Stimulated activated CD8-positive, alpha-beta memory T cell treated with anti-CD3 and anti-CD28 coated beads, Interleukin-2, amount 100 ng/mL, for 48 hours (primary cell): ENCODE data around the gene C11orf65.

Source experiments
- DNase-seq, 2 donors: peaks; one replicate each; pipeline ENCODE4 v3.0.0-alpha.2; 2020; ENCODE audit warnings: low read depth in 2 of 2

C11orf65 gene

GRCh38 chr11:108369064-108369463 is 98.3 kb downstream of the C11orf65 start:
- DNase-seq: no peak

GRCh38 chr11:108368134-108368533 is 99.2 kb downstream of the C11orf65 start:
- DNase-seq: no peak

DNA sequence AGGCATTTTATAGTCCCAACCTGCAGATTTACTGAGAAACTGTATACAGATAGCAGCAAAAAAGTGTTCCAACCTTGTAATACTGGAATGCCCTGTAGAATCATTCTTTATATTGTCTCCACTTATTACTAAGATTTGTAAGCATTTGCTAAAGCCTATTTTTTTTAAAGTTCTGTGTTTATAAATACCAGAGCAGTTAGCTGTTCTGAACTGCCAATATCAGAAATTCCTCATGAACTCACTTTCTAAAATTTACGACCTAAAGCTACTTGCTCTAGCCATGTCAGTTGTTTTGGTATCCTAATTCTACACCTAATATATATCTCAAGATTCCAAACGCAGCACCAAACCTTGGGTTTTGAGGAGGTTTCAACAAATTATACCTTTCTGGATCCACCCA is 103.2 kb downstream of the C11orf65 start:
- DNase-seq: no peak

DNA sequence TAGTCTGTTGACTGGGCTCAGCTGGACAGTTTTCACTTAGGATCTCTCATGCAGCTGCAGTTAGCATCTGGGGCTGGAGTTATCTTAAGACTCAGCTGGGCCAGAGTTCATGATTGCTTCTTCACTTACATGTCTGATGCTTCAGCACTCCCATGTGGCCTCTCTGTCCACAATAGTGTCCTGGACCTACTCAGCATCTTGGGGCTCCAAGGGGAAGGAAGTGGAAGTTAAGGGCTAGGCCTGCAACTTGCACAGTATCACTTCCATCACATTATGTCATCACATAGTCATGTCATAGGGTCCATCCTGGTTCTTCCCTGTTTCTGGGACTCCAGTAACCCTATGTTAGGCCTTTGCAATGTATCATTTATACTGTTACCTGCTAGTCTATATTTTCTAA is 115.9 kb downstream of the C11orf65 start:
- DNase-seq: no peak

GRCh38 chr11:108346451-108346850 is 120.9 kb downstream of the C11orf65 start:
- DNase-seq: no peak

DNA sequence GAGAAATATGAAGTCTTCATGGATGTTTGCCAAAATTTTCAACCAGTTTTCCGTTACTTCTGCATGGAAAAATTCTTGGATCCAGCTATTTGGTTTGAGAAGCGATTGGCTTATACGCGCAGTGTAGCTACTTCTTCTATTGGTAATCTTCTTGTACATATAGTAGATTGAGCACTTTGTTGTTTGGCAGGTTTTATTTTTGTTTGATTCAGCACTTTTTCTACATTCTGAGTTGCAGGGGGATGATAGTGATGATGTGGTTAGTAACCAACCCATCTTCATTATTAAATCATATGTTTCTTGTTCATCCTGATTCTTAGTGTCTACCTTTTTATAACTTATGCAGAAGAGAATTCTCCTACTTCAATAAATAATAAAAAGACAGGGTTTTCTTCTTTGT is 121.6 kb downstream of the C11orf65 start:
- no peak for DNase-seq

DNA sequence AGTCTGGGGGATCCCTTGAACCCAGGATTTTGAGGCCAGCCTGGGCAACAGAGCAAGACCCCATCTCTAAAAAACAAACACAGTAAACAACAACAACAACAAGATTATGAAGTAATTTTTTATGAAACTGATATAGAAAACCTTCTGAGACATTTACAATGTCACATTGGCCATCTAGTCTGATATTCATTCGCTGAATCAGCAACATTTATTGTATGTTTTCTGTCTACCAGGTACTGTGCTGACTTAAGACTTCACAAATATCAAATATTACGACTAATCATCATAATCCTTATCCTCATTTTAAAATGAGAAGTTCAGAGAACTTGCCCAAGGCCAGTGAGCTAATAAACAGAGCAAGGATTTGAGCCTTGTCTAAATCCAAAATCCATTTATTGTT is 123.6 kb downstream of the C11orf65 start:
- DNase-seq: no peak

- no peak for DNase-seq
These were observed 125.7 kb downstream of the C11orf65 start for GRCh38 chr11:108341654-108342053.

- no peak for DNase-seq
These were observed 126.4 kb downstream of the C11orf65 start for GRCh38 chr11:108340973-108341372.

- no peak for DNase-seq
These were observed 128.6 kb downstream of the C11orf65 start for GRCh38 chr11:108338750-108339149.

DNA sequence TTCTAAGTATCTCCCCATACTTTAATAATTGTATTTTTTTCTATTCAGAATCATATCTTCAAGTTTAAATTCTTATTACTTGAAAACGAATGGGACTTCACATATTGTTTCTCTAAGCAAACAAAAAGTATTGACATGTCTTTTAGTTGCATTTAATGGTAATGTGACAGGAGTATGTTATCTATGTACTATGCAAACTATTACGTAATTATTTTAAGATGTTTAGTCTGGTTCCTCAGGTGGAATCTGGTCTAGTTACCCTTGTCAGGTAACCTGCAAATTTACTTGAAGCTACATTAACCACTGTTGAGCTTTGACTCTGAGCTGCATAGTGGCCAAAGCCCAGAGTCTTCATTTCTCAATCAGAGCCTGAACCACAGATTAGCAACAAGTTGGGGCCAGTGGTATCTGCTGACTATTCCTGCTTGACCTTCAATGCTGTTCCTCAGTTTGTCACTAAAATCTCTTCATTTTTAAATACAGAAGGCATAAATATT is 133.9 kb downstream of the C11orf65 start:
- DNase-seq: no peak
